Fibroblast of gingiva (primary cell): ENCODE results near the gene CDH6.
A peak's percentile ranks its signal among the peaks of the same experiment; 100 is the strongest.

ENCODE experiments used
- DNase-seq: peaks from one replicate; pipeline ENCODE4 v3.0.0-alpha.2; 2011; ENCODE audit warnings: low read depth

CDH6 gene

GRCh38 chr5:31197183-31197582, 3.7 kb downstream of the CDH6 start:
- no peak for DNase-seq

GRCh38 chr5:31204958-31205357, 11.5 kb downstream of the CDH6 start:
- DNase-seq = no peak

- no peak for DNase-seq
Observed at GRCh38 chr5:31208043-31208442, 14.6 kb downstream of the CDH6 start.

- no peak for DNase-seq
Observed at GRCh38 chr5:31209334-31209733, 15.8 kb downstream of the CDH6 start.

GRCh38 chr5:31211098-31211497, 17.6 kb downstream of the CDH6 start:
- no peak for DNase-seq

- no peak for DNase-seq
Observed at GRCh38 chr5:31213257-31213656, 19.8 kb downstream of the CDH6 start.

- DNase-seq = no peak
Observed at GRCh38 chr5:31213705-31214121, 20.2 kb downstream of the CDH6 start.

GRCh38 chr5:31214229-31214628, 20.7 kb downstream of the CDH6 start:
- no peak for DNase-seq

- DNase-seq = no peak
Observed at GRCh38 chr5:31215236-31215635, 21.8 kb downstream of the CDH6 start.

- no peak for DNase-seq
Observed at GRCh38 chr5:31217446-31217845, 24.0 kb downstream of the CDH6 start.

GRCh38 chr5:31218978-31219377, 25.5 kb downstream of the CDH6 start:
- DNase-seq = no peak

GRCh38 chr5:31221001-31221400, 27.5 kb downstream of the CDH6 start:
- DNase-seq = no peak

- DNase-seq = no peak
Observed at GRCh38 chr5:31225118-31225517, 31.6 kb downstream of the CDH6 start.

GRCh38 chr5:31225613-31226012, 32.1 kb downstream of the CDH6 start:
- DNase-seq = no peak

GRCh38 chr5:31226651-31227050, 33.2 kb downstream of the CDH6 start:
- no peak for DNase-seq

GRCh38 chr5:31229266-31229665, 35.8 kb downstream of the CDH6 start:
- no peak for DNase-seq

GRCh38 chr5:31231177-31231838, 37.8 kb downstream of the CDH6 start:
- no peak for DNase-seq

- DNase-seq = peak; percentile 49
Observed at GRCh38 chr5:31232273-31232888, 38.9 kb downstream of the CDH6 start.

- no peak for DNase-seq
Observed at GRCh38 chr5:31235381-31235780, 41.9 kb downstream of the CDH6 start.

GRCh38 chr5:31236339-31236738, 42.9 kb downstream of the CDH6 start:
- DNase-seq = no peak

GRCh38 chr5:31237174-31237573, 43.7 kb downstream of the CDH6 start:
- DNase-seq = no peak

- DNase-seq = no peak
Observed at GRCh38 chr5:31238497-31238896, 45.0 kb downstream of the CDH6 start.

GRCh38 chr5:31244921-31245320, 51.4 kb downstream of the CDH6 start:
- no peak for DNase-seq

- DNase-seq = no peak
Observed at GRCh38 chr5:31247381-31247780, 53.9 kb downstream of the CDH6 start.
